ENCODE measurements around the gene OR2A5.
"Not testable (repeated sequence)": the region's sequence is repeated elsewhere in the genome, so short reads cannot be mapped to it uniquely, and the experiment has no call there.

OR2A5 gene

GRCh38 chr7:144048648-144049047 lies at the start of gene OR2A5:
OR2A5 (plus strand) TSS chr7:144048948; CDS start chr7:144050402, 1,454 bp downstream.
- no peak within 1 kb of the TSS for H3K4me3 ChIP-seq (ENCODE audit: low read length)
- DNase-seq (ENCODE audit: low read depth): no peak
- TF ChIP-seq, protein P1, sequence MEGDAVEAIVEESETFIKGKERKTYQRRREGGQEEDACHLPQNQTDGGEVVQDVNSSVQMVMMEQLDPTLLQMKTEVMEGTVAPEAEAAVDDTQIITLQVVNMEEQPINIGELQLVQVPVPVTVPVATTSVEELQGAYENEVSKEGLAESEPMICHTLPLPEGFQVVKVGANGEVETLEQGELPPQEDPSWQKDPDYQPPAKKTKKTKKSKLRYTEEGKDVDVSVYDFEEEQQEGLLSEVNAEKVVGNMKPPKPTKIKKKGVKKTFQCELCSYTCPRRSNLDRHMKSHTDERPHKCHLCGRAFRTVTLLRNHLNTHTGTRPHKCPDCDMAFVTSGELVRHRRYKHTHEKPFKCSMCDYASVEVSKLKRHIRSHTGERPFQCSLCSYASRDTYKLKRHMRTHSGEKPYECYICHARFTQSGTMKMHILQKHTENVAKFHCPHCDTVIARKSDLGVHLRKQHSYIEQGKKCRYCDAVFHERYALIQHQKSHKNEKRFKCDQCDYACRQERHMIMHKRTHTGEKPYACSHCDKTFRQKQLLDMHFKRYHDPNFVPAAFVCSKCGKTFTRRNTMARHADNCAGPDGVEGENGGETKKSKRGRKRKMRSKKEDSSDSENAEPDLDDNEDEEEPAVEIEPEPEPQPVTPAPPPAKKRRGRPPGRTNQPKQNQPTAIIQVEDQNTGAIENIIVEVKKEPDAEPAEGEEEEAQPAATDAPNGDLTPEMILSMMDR (conservative IDR thresholded peaks at IDR 0.05; ENCODE audit: low read depth, low read length): no peak

DNA sequence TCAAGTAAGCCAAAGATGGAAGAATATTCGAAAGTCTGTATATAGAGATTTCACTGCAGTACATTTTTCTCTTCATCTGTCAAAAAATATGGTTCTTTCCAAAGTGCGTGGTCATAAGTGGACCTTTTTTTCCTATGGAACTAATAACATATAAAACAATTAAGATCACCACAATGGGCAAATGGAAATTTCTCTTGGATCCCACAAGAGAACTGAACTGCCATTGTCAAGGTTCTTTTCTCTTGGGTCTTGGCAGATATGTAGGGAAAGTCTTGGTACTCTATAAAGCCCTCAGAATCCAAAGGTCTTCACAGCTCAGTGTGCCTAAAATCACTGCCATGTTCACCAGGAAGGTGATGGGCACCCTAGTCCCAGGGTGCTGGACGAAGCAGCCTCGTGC lies 48.7 kb upstream of the OR2A5 start, which contains the start of gene OR6B1:
Gene OR6B1 (plus strand): TSS at position 301 of the 400 bp plus-strand sequence. CDS start 3,677 bp downstream, outside the sequence.
- TF ChIP-seq, protein P1 (conservative IDR thresholded peaks at IDR 0.05; ENCODE audit: low read depth, low read length): no peak
- DNase-seq (ENCODE audit: low read depth): no peak
- no peak within 1 kb of the TSS for H3K4me3 ChIP-seq (ENCODE audit: low read length)

GRCh38 chr7:144001543-144001942 lies 47.2 kb upstream of the OR2A5 start:
- no peak overlapping the region for H3K4me3 ChIP-seq (ENCODE audit: low read length)
- DNase-seq (ENCODE audit: low read depth): no peak
- TF ChIP-seq, protein P1 (conservative IDR thresholded peaks at IDR 0.05; ENCODE audit: low read depth, low read length): no peak

- no peak overlapping the region for H3K4me3 ChIP-seq (ENCODE audit: low read length)
- no peak for DNase-seq (ENCODE audit: low read depth)
- TF ChIP-seq, protein P1 (conservative IDR thresholded peaks at IDR 0.05; ENCODE audit: low read depth, low read length): no peak
Observed at GRCh38 chr7:144004703-144005102, 44.0 kb upstream of the OR2A5 start.

- TF ChIP-seq, protein P1 (conservative IDR thresholded peaks at IDR 0.05; ENCODE audit: low read depth, low read length): no peak
- no peak for DNase-seq (ENCODE audit: low read depth)
- no peak overlapping the region for H3K4me3 ChIP-seq (ENCODE audit: low read length)
Observed at GRCh38 chr7:144006029-144006691, 42.6 kb upstream of the OR2A5 start.

DNA sequence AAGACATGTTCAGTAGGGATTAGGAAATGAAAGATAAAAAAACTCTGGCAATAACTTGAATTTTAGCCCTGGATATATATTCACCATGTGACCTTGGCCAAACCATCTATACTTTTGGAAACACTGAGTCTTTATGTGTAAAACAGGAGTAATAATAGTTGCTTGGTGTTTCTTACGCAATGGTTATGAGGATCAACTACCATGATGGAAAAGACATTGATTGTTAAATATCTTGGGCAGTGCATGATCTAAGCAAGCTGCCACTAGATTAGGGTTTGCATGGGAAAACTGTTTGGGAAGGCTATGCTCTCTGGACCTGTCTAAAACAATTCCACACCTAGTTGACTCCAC lies 42.1 kb upstream of the OR2A5 start:
- H3K4me3 ChIP-seq (ENCODE audit: low read length): no peak overlapping the region
- TF ChIP-seq, protein P1 (conservative IDR thresholded peaks at IDR 0.05; ENCODE audit: low read depth, low read length): no peak

DNA sequence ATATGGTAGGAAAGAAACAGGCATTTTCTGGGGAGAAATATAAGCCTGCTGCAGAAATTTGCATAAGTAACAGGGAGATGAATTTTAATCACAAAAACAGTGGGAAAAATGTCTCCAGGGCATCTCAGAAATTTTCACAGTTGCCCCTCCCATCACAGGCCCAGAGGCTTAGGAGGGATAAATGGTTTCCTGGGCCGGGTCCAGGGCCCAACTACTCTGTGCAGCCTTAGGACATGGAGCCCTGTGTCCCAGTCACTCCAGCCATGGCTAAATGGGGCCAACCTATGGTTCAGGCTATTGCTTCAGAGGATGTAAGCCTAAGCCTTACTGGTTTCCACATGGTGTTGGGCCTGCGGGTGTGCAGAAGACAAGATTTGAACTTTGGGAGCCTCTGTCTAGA lies 39.4 kb upstream of the OR2A5 start:
- H3K4me3 ChIP-seq (ENCODE audit: low read length): no peak overlapping the region
- no peak for DNase-seq (ENCODE audit: low read depth)
- TF ChIP-seq, protein P1 (conservative IDR thresholded peaks at IDR 0.05; ENCODE audit: low read depth, low read length): no peak

More for the DNA sequence above, 42.1 kb upstream of the OR2A5 start:
- no peak for DNase-seq (ENCODE audit: low read depth)

GRCh38 chr7:144010061-144010460 lies 38.7 kb upstream of the OR2A5 start:
- H3K4me3 ChIP-seq (ENCODE audit: low read length); DNase-seq (ENCODE audit: low read depth): not testable (repeated sequence)

- not testable (repeated sequence) for H3K4me3 ChIP-seq (ENCODE audit: low read length); DNase-seq (ENCODE audit: low read depth)
Observed at GRCh38 chr7:144010821-144011220, 37.9 kb upstream of the OR2A5 start.

Measured in retinal pigment epithelial cell (primary cell).